ENCODE results near the gene DCTD. TPM values are rescaled to one million over a fixed set of nuclear protein-coding genes. Genes with fewer than 3 reads are reported as not detected.
A peak's percentile ranks its signal among the peaks of the same experiment; 100 is the strongest.
"Not testable (repeated sequence)": the region's sequence is repeated elsewhere in the genome, so short reads cannot be mapped to it uniquely, and the experiment has no call there.

The DCTD gene
- total and polyA plus RNA-seq, 8 donors, result 28.0 to 65.2 (median 45.4) TPM

GRCh38 chr4:182905038-182905437 is 12.1 kb downstream of the DCTD start:
- peaks cover 0 to 4% (median 0%) of the 10 kb centered on the region in 3 donors for H3K36me3 ChIP-seq
- H3K4me3 ChIP-seq, result no peak overlapping the region
- peaks cover 0 to 4% (median 0%) of the 10 kb centered on the region in 3 donors for H3K4me1 ChIP-seq
- FAIRE-seq (no peak), ATAC-seq (peak in 1 of 4 donors; percentile 19), DNase-seq (no peak)
- intact Hi-C loops (cut with DNase I), result no loop called here
- 63 to 79% methylated on average over 10 of the region's 10 CpGs for WGBS, 2 donors
- no peak overlapping the region for H3K27ac ChIP-seq
- no peak for TF ChIP-seq CTCF (IDR thresholded peaks at IDR 0.05)
- no peaks in the 10 kb centered on the region for H3K9me3 ChIP-seq
- H3K27me3 ChIP-seq, result no peaks in the 10 kb centered on the region

- Histone ChIP-seq H3K27ac (no peak overlapping the region), H3K27me3 (no peaks in the 10 kb centered on the region), H3K4me3 (no peak overlapping the region), H3K9me3 (no peaks in the 10 kb centered on the region), H3K4me1 (peaks cover 0 to 3% (median 0%) of the 10 kb centered on the region in 3 donors), H3K36me3 (peaks cover 0 to 4% (median 0%) of the 10 kb centered on the region in 3 donors)
- ATAC-seq, result no peak
- intact Hi-C loops (cut with DNase I), result no loop called here
- no peak for TF ChIP-seq CTCF (IDR thresholded peaks at IDR 0.05)
- 85 to 89% methylated on average over 12 of the region's 12 CpGs for WGBS, 2 donors
- FAIRE-seq, result no peak
- no peak for DNase-seq
These were observed 12.9 kb downstream of the DCTD start for GRCh38 chr4:182904211-182904761.

GRCh38 chr4:182903013-182903412 is 14.2 kb downstream of the DCTD start:
- DNase-seq, result no peak
- no peak for ATAC-seq
- Histone ChIP-seq H3K36me3 (no peaks in the 10 kb centered on the region), H3K4me1 (peaks cover 5 to 9% (median 6%) of the 10 kb centered on the region in 3 donors), H3K27ac (no peak overlapping the region), H3K27me3 (no peaks in the 10 kb centered on the region), H3K4me3 (no peak overlapping the region), H3K9me3 (no peaks in the 10 kb centered on the region)
- 87 to 91% methylated on average over 9 of the region's 9 CpGs for WGBS, 2 donors
- TF ChIP-seq CTCF (IDR thresholded peaks at IDR 0.05), result no peak
- intact Hi-C loops (cut with DNase I), result no loop called here
- FAIRE-seq, result no peak

- H3K27me3 ChIP-seq, result no peaks in the 10 kb centered on the region
- DNase-seq (no peak), FAIRE-seq (no peak), ATAC-seq (peak in 1 of 4 donors; percentile 37)
- H3K4me3 ChIP-seq, result no peak overlapping the region
- H3K9me3 ChIP-seq, result no peaks in the 10 kb centered on the region
- 61 to 68% methylated on average over 9 of the region's 9 CpGs for WGBS, 2 donors
- no peaks in the 10 kb centered on the region for H3K36me3 ChIP-seq
- no peak for TF ChIP-seq CTCF (IDR thresholded peaks at IDR 0.05)
- peaks cover 18 to 20% (median 19%) of the 10 kb centered on the region in 3 donors for H3K4me1 ChIP-seq
- intact Hi-C loops (cut with DNase I), result no loop called here
- no peak overlapping the region for H3K27ac ChIP-seq
These were observed 15.8 kb downstream of the DCTD start for GRCh38 chr4:182901337-182901736.

- WGBS, 2 donors, result 90 to 97% methylated on average over 2 of the region's 2 CpGs
- H3K9me3 ChIP-seq; DNase-seq; H3K36me3 ChIP-seq; ATAC-seq; H3K27ac ChIP-seq; H3K27me3 ChIP-seq; H3K4me3 ChIP-seq; intact Hi-C loops (cut with DNase I); FAIRE-seq: not testable (repeated sequence)
- H3K4me1 ChIP-seq, result peaks cover 22 to 28% (median 25%) of the 10 kb centered on the region in 3 donors
These were observed 17.2 kb downstream of the DCTD start for GRCh38 chr4:182900021-182900420.

Measured in pancreas (tissue), 10 donors.